GM23338 (cell line): ENCODE data around the gene JAKMIP1. TPM values are rescaled to one million over a fixed set of nuclear protein-coding genes. Genes with fewer than 3 reads are reported as not detected.

Source experiments
- ATAC-seq: fragments of 200-7000 bp; cut with Tn5 transposase; 3 replicates; pipeline ENCODE4 v1.9.1; 2020
- DNase-seq: peaks from one replicate; pipeline ENCODE4 v3.0.0-alpha.2; 2015; ENCODE audit warnings: low spot score
- H2AFZ ChIP-seq: fragments of 200-600 bp; sonication (generic); 2 replicates; pipeline ENCODE4 v1.8.0; 2016; ENCODE audit warnings: antibody characterized with exemption, mild to moderate bottlenecking, moderate library complexity
- H3F3A ChIP-seq: fragments of 200-600 bp; sonication (generic); replicated peaks from 2 replicates; pipeline ENCODE4 v1.8.0; 2017; ENCODE audit warnings: antibody characterized with exemption, mixed run types, low read depth
- H3K27ac ChIP-seq: fragments of 200-600 bp; sonication (generic); 2 replicates; pipeline ENCODE4 v1.6.1; 2016; ENCODE audit warnings: low read depth
- H3K27me3 ChIP-seq: fragments of 200-600 bp; sonication (generic); 2 replicates; pipeline ENCODE4 v1.8.0; 2016; ENCODE audit warnings: mild to moderate bottlenecking, mixed run types, moderate library complexity; ENCODE audit not compliant: insufficient read depth
- H3K36me3 ChIP-seq: fragments of 200-600 bp; sonication (generic); 2 replicates; pipeline ENCODE4 v1.8.0; 2016; ENCODE audit warnings: mild to moderate bottlenecking; ENCODE audit not compliant: insufficient read depth
- H3K4me1 ChIP-seq: fragments of 200-600 bp; sonication (generic); 2 replicates; pipeline ENCODE4 v1.8.0; 2016; ENCODE audit warnings: mild to moderate bottlenecking, moderate library complexity; ENCODE audit not compliant: insufficient read depth
- H3K4me2 ChIP-seq: fragments of 200-600 bp; sonication (generic); 2 replicates; pipeline ENCODE4 v1.7.1; 2017; ENCODE audit warnings: mixed run types
- H3K4me3 ChIP-seq: fragments of 200-600 bp; sonication (generic); 2 replicates; pipeline ENCODE4 v1.6.1; 2016; ENCODE audit warnings: mixed run types
- H3K79me2 ChIP-seq: fragments of 200-600 bp; sonication (generic); replicated peaks from 2 replicates; pipeline ENCODE4 v1.8.0; 2017; ENCODE audit warnings: mild to moderate bottlenecking; ENCODE audit not compliant: insufficient read depth
- H3K9me2 ChIP-seq: fragments of 200-600 bp; sonication (generic); 2 replicates; pipeline ENCODE4 v1.8.0; 2017; ENCODE audit not compliant: insufficient read depth
- H4K20me1 ChIP-seq: fragments of 200-600 bp; sonication (generic); replicated peaks from 2 replicates; pipeline ENCODE4 v1.8.0; 2017; ENCODE audit warnings: mild to moderate bottlenecking; ENCODE audit not compliant: insufficient read depth
- H3K27ac Mint-ChIP-seq: 2 replicates; pipeline ENCODE4 v1.8.0; 2020; ENCODE audit warnings: inconsistent platforms, mild to moderate bottlenecking, moderate library complexity, mixed read lengths
- H3K27me3 Mint-ChIP-seq: 3 replicates; pipeline ENCODE4 v1.8.0; 2022; ENCODE audit warnings: low read depth, mild to moderate bottlenecking, moderate library complexity, mixed read lengths, inconsistent platforms; ENCODE audit not compliant: insufficient read depth, poor library complexity
- H3K36me3 Mint-ChIP-seq: 3 replicates; pipeline ENCODE4 v1.8.0; 2021; ENCODE audit warnings: low read depth, mild to moderate bottlenecking, inconsistent platforms, moderate library complexity, mixed read lengths
- H3K4me1 Mint-ChIP-seq: 3 replicates; pipeline ENCODE4 v1.8.0; 2020; ENCODE audit warnings: mild to moderate bottlenecking, inconsistent platforms, mixed read lengths
- H3K4me3 Mint-ChIP-seq: 3 replicates; pipeline ENCODE4 v1.8.0; 2021; ENCODE audit warnings: moderate library complexity, mild to moderate bottlenecking, inconsistent platforms, mixed read lengths
- H3K9me3 Mint-ChIP-seq: 3 replicates; pipeline ENCODE4 v1.8.0; 2020; ENCODE audit warnings: moderate library complexity, mild to moderate bottlenecking, inconsistent platforms, mixed read lengths
- CREB1 ChIP-seq: fragments of 250-450 bp; sonication (Bioruptor Pico); IDR thresholded peaks from 2 replicates; pipeline ENCODE4 v1.5.0; 2020; ENCODE audit warnings: low read depth, mild to moderate bottlenecking, moderate library complexity
- ETS1 ChIP-seq: IDR thresholded peaks from 2 replicates; pipeline ENCODE4 v1.6.1; 2016; ENCODE audit warnings: antibody characterized with exemption
- EZH2phosphoT487 ChIP-seq: fragments of 200-600 bp; sonication (generic); IDR thresholded peaks from one replicate; pipeline ENCODE4 v1.8.1; 2018; ENCODE audit warnings: antibody characterized with exemption; ENCODE audit not compliant: unreplicated experiment
- NANOG ChIP-seq: IDR thresholded peaks from 2 replicates; pipeline ENCODE4 v1.6.1; 2016; ENCODE audit warnings: antibody characterized with exemption, borderline replicate concordance
- POLR2AphosphoS5 ChIP-seq: IDR thresholded peaks from 2 replicates; pipeline ENCODE4 v1.6.1; 2016; ENCODE audit warnings: antibody characterized with exemption, low read depth
- REST ChIP-seq: IDR thresholded peaks from one replicate; pipeline ENCODE4 v1.6.1; 2018; ENCODE audit warnings: antibody characterized with exemption; ENCODE audit not compliant: unreplicated experiment
- STAT1 ChIP-seq: IDR thresholded peaks from one replicate; pipeline ENCODE4 v1.6.1; 2016; ENCODE audit warnings: antibody characterized with exemption; ENCODE audit not compliant: unreplicated experiment
- ZNF114 ChIP-seq: fragments of 250-450 bp; sonication (Bioruptor Pico); IDR thresholded peaks from 2 replicates; pipeline ENCODE4 v1.5.0; 2020; ENCODE audit warnings: mild to moderate bottlenecking, moderate library complexity
- ZNF331 ChIP-seq: fragments of 250-450 bp; sonication (Bioruptor Pico); IDR thresholded peaks from 2 replicates; pipeline ENCODE4 v1.5.0; 2020; ENCODE audit warnings: low read depth, mild to moderate bottlenecking, moderate library complexity
- polyA plus RNA-seq: library from polyadenylated mRNA; unstranded; fragments of >200 nt; fragmentation: Nextera tagmentation; extraction: Ambion mirVana; gene quantifications from 2 replicates; pipeline ENCODE4 v1.2.1, GENCODE V29; 2016
- total RNA-seq: library from RNA; depleted of rRNA; stranded (reverse); fragments of >200 nt; shearing (Covaris generic); gene quantifications from 2 replicates; pipeline ENCODE4 v1.2.3, GENCODE V29; 2014
- TF ChIP-seq, protein P1 (sequence below): fragments of 250-450 bp; sonication (Bioruptor Pico); IDR thresholded peaks from 2 replicates; pipeline ENCODE4 v1.5.0; 2020; ENCODE audit warnings: mild to moderate bottlenecking, moderate library complexity

JAKMIP1 gene
- total and polyA plus RNA-seq, 2 experiments from 2014 or later, result 4.6 to 5.1 TPM

- no peaks in the 10 kb centered on the region for H3K9me2 ChIP-seq
- peaks cover 3% of the 10 kb centered on the region; the same call in 2 of the 3 replicates for H3K36me3 Mint-ChIP-seq
- H3K27ac ChIP-seq, result no peak overlapping the region
- TF ChIP-seq STAT1 (no peak), CREB1 (CRISPR knock-in tag) (no peak), ETS1 (no peak), EZH2phosphoT487 (no peak), POLR2AphosphoS5 (no peak), ZNF331 (CRISPR knock-in tag) (no peak), REST (no peak), ZNF114 (CRISPR knock-in tag) (no peak), NANOG (no peak)
- TF ChIP-seq, protein P1, sequence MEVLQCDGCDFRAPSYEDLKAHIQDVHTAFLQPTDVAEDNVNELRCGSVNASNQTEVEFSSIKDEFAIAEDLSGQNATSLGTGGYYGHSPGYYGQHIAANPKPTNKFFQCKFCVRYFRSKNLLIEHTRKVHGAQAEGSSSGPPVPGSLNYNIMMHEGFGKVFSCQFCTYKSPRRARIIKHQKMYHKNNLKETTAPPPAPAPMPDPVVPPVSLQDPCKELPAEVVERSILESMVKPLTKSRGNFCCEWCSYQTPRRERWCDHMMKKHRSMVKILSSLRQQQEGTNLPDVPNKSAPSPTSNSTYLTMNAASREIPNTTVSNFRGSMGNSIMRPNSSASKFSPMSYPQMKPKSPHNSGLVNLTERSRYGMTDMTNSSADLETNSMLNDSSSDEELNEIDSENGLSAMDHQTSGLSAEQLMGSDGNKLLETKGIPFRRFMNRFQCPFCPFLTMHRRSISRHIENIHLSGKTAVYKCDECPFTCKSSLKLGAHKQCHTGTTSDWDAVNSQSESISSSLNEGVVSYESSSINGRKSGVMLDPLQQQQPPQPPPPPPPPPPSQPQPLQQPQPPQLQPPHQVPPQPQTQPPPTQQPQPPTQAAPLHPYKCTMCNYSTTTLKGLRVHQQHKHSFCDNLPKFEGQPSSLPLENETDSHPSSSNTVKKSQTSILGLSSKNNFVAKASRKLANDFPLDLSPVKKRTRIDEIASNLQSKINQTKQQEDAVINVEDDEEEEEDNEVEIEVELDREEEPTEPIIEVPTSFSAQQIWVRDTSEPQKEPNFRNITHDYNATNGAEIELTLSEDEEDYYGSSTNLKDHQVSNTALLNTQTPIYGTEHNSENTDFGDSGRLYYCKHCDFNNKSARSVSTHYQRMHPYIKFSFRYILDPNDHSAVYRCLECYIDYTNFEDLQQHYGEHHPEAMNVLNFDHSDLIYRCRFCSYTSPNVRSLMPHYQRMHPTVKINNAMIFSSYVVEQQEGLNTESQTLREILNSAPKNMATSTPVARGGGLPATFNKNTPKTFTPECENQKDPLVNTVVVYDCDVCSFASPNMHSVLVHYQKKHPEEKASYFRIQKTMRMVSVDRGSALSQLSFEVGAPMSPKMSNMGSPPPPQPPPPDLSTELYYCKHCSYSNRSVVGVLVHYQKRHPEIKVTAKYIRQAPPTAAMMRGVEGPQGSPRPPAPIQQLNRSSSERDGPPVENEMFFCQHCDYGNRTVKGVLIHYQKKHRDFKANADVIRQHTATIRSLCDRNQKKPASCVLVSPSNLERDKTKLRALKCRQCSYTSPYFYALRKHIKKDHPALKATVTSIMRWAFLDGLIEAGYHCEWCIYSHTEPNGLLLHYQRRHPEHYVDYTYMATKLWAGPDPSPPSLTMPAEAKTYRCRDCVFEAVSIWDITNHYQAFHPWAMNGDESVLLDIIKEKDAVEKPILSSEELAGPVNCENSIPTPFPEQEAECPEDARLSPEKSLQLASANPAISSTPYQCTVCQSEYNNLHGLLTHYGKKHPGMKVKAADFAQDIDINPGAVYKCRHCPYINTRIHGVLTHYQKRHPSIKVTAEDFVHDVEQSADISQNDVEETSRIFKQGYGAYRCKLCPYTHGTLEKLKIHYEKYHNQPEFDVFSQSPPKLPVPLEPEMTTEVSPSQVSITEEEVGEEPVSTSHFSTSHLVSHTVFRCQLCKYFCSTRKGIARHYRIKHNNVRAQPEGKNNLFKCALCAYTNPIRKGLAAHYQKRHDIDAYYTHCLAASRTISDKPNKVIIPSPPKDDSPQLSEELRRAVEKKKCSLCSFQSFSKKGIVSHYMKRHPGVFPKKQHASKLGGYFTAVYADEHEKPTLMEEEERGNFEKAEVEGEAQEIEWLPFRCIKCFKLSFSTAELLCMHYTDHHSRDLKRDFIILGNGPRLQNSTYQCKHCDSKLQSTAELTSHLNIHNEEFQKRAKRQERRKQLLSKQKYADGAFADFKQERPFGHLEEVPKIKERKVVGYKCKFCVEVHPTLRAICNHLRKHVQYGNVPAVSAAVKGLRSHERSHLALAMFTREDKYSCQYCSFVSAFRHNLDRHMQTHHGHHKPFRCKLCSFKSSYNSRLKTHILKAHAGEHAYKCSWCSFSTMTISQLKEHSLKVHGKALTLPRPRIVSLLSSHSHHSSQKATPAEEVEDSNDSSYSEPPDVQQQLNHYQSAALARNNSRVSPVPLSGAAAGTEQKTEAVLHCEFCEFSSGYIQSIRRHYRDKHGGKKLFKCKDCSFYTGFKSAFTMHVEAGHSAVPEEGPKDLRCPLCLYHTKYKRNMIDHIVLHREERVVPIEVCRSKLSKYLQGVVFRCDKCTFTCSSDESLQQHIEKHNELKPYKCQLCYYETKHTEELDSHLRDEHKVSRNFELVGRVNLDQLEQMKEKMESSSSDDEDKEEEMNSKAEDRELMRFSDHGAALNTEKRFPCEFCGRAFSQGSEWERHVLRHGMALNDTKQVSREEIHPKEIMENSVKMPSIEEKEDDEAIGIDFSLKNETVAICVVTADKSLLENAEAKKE (CRISPR knock-in tag), result no peak
- H3K4me2 ChIP-seq, result no peak overlapping the region
- no peaks in the 10 kb centered on the region for H3K79me2 ChIP-seq
- no peak overlapping the region for H2AFZ ChIP-seq
- 0 out of 2 replicates have a peak, but pooled peaks cover 4% of the 10 kb centered on the region for H3K4me1 ChIP-seq
- no peak overlapping the region for H3K4me3 ChIP-seq
- H3K27me3 ChIP-seq, result no peaks in the 10 kb centered on the region
- H3K4me1 Mint-ChIP-seq, result peaks cover 17% of the 10 kb centered on the region
- ATAC-seq (no peak), DNase-seq (no peak)
- no peak overlapping the region for H3K27ac Mint-ChIP-seq
- H4K20me1 ChIP-seq, result no peaks in the 10 kb centered on the region
- H3K27me3 Mint-ChIP-seq, result peaks cover 14% of the 10 kb centered on the region
- H3K4me3 Mint-ChIP-seq, result no peak overlapping the region
- H3K9me3 Mint-ChIP-seq, result no peaks in the 10 kb centered on the region
- H3K36me3 ChIP-seq, result no peaks in the 10 kb centered on the region
- no peaks in the 10 kb centered on the region for H3F3A ChIP-seq
Observed at GRCh38 chr4:6111354-6111960, 88.9 kb downstream of the JAKMIP1 start.
